A673 (cell line): ENCODE data around the gene CNNM4. TPM values are rescaled to one million over a fixed set of nuclear protein-coding genes. Genes with fewer than 3 reads are reported as not detected.
A peak's percentile ranks its signal among the peaks of the same experiment; 100 is the strongest.

Experiments used
- BruUV-seq: library from RNA; stranded (reverse); fragments of 400-500 nt; replicated peaks from 2 replicates; lab custom pipeline; 2021; lab: Mats Ljungman, UMichigan
- CTCF ChIA-PET: fragments of 300-600 bp; sonication (Branson Sonifier 250); formaldehyde crosslinking; loops from one replicate; lab custom pipeline; 2022; ENCODE audit warnings: antibody characterized with exemption; lab: Charles Lee
- POLR2A ChIA-PET: fragments of 300-600 bp; sonication (Branson Sonifier 250); formaldehyde crosslinking; loops from one replicate; lab custom pipeline; 2022; ENCODE audit warnings: antibody characterized with exemption; ENCODE audit not compliant: low non-redundant PET; lab: Charles Lee
- DNase-seq: peaks from one replicate; pipeline ENCODE4 v3.0.0-alpha.2; 2015; ENCODE audit warnings: low spot score
- H3K27ac ChIP-seq: fragments of 200-600 bp; sonication (generic); 2 replicates; pipeline ENCODE4 v1.5.1; 2016; ENCODE audit warnings: mixed run types, low read depth, mild to moderate bottlenecking, mixed read lengths, antibody characterized with exemption, low read length; ENCODE audit not compliant: poor library complexity, severe bottlenecking
- H3K27me3 ChIP-seq: fragments of 200-600 bp; sonication (generic); replicated peaks from 2 replicates; pipeline ENCODE4 v1.6.1; 2017; ENCODE audit warnings: mixed run types, low read depth, mild to moderate bottlenecking, mixed read lengths, antibody characterized with exemption, low read length; ENCODE audit not compliant: insufficient read depth, poor library complexity
- H3K36me3 ChIP-seq: fragments of 200-600 bp; sonication (generic); 2 replicates; pipeline ENCODE4 v1.6.1; 2016; ENCODE audit warnings: mixed run types, mild to moderate bottlenecking, mixed read lengths, antibody characterized with exemption, low read length; ENCODE audit not compliant: insufficient read depth, poor library complexity, severe bottlenecking
- H3K4me1 ChIP-seq: fragments of 200-600 bp; sonication (generic); 2 replicates; pipeline ENCODE4 v1.6.1; 2017; ENCODE audit warnings: mixed run types, mild to moderate bottlenecking, mixed read lengths, antibody characterized with exemption, low read length; ENCODE audit not compliant: insufficient read depth, poor library complexity, severe bottlenecking
- H3K4me3 ChIP-seq: fragments of 200-600 bp; sonication (generic); 2 replicates; pipeline ENCODE4 v1.5.1; 2016; ENCODE audit warnings: low read depth, mixed run types, mild to moderate bottlenecking, mixed read lengths, low read length; ENCODE audit not compliant: poor library complexity, severe bottlenecking
- H3K9me3 ChIP-seq: fragments of 200-600 bp; sonication (generic); 2 replicates; pipeline ENCODE4 v1.6.1; 2016; ENCODE audit warnings: mixed run types, low read depth, mild to moderate bottlenecking, mixed read lengths, antibody characterized with exemption, low read length; ENCODE audit not compliant: poor library complexity, severe bottlenecking
- EZH2 ChIP-seq: fragments of 200-600 bp; sonication (generic); IDR thresholded peaks from 2 replicates; pipeline ENCODE4 v1.6.1; 2017; ENCODE audit warnings: borderline replicate concordance, low read depth, mild to moderate bottlenecking, mixed read lengths, antibody characterized with exemption, low read length; ENCODE audit not compliant: poor library complexity, severe bottlenecking
- intact Hi-C: fragments of 100-400 bp; cut with micrococcal nuclease; formaldehyde crosslinking; loops from one replicate; pipeline ENCODE4 v1.10.0; 2022; ENCODE audit not compliant: unreplicated experiment
- total RNA-seq: library from RNA; stranded (reverse); gene quantifications from 2 replicates; pipeline ENCODE4 v1.2.3, GENCODE V29; 2021
- TF ChIP-seq, protein P1 (sequence below): fragments of 300-800, 200-600 bp; sonication (generic); conservative IDR thresholded peaks from 2 replicates; pipeline ENCODE4 v1.5.1; 2017; ENCODE audit warnings: low read depth, mild to moderate bottlenecking, antibody characterized with exemption, low read length, moderate library complexity, mixed read lengths

CNNM4 gene
- total RNA-seq, 1 experiment from 2014 or later, result 16.3 TPM

DNA sequence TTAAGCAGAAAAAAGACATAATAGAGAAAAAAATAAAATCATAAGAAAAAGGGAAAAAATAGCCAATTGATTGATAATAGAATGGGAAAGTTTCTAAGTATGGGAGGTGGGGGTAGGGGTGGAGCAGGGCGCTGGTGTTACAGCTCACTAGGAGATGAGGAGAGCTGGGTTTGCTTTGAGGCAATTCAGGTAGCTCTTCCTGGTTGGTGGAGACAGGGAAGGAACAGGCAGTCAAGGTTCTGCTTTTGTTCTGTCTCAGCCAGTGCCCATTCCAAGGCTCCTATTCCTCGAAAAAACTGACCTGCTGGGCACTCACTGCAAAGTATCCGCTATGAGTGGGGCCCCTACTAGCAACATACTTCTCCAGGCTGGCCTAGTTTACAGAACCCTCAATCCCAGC is 1.7 kb upstream of the CNNM4 start:
- intact Hi-C loops, result no loop called here
- TF ChIP-seq EZH2, result no peak
- TF ChIP-seq, protein P1, sequence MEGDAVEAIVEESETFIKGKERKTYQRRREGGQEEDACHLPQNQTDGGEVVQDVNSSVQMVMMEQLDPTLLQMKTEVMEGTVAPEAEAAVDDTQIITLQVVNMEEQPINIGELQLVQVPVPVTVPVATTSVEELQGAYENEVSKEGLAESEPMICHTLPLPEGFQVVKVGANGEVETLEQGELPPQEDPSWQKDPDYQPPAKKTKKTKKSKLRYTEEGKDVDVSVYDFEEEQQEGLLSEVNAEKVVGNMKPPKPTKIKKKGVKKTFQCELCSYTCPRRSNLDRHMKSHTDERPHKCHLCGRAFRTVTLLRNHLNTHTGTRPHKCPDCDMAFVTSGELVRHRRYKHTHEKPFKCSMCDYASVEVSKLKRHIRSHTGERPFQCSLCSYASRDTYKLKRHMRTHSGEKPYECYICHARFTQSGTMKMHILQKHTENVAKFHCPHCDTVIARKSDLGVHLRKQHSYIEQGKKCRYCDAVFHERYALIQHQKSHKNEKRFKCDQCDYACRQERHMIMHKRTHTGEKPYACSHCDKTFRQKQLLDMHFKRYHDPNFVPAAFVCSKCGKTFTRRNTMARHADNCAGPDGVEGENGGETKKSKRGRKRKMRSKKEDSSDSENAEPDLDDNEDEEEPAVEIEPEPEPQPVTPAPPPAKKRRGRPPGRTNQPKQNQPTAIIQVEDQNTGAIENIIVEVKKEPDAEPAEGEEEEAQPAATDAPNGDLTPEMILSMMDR, result no peak
- H3K27ac ChIP-seq, result no peak overlapping the region

GRCh38 chr2:96759548-96759947 is 1.2 kb upstream of the CNNM4 start:
- ChIA-PET CTCF (no interaction called here), POLR2A (no interaction called here)
- Histone ChIP-seq H3K27me3 (no peaks in the 10 kb centered on the region), H3K36me3 (no peaks in the 10 kb centered on the region), H3K4me1 (peaks cover 19% of the 10 kb centered on the region), H3K9me3 (no peaks in the 10 kb centered on the region), H3K27ac (no peak overlapping the region), H3K4me3 (no peak overlapping the region)
- no TSS peak for BruUV-seq
- TF ChIP-seq, protein P1, result no peak
- TF ChIP-seq EZH2, result no peak
- intact Hi-C loops, result no loop called here
- DNase-seq, result no peak

More for the DNA sequence above, 1.7 kb upstream of the CNNM4 start:
- no TSS peak for BruUV-seq
- no peak for DNase-seq
- Histone ChIP-seq H3K36me3 (no peaks in the 10 kb centered on the region), H3K4me1 (peaks cover 16% of the 10 kb centered on the region), H3K27me3 (no peaks in the 10 kb centered on the region), H3K9me3 (no peaks in the 10 kb centered on the region), H3K4me3 (no peak overlapping the region)
- CTCF ChIA-PET, result no interaction called here
- POLR2A ChIA-PET, result no interaction called here

- peaks cover 22% of the 10 kb centered on the region for H3K4me1 ChIP-seq
- no peaks in the 10 kb centered on the region for H3K36me3 ChIP-seq
- no peak for DNase-seq
- no peak for TF ChIP-seq EZH2
- TF ChIP-seq, protein P1, result peak; percentile 52
- no peak overlapping the region for H3K27ac ChIP-seq
- BruUV-seq, result no TSS peak
- POLR2A ChIA-PET, result interaction anchor here (0.6 kb wide), 2 partner anchors 56 to 146 kb away, joined by 3 to 4 read pairs; no protein-coding TSS in a partner anchor
- CTCF ChIA-PET, result interaction anchor here (0.6 kb wide), 1 partner anchor 240 kb away, joined by 5 read pairs; no protein-coding TSS in a partner anchor
- no peaks in the 10 kb centered on the region for H3K9me3 ChIP-seq
- intact Hi-C loops, result loop anchor here (2.0 to 10.0 kb wide), 3 partner anchors 20 to 156 kb away; partner anchors contain the start of genes KANSL3 and LMAN2L
- peak overlapping the region; percentile 58 for H3K4me3 ChIP-seq
- H3K27me3 ChIP-seq, result no peaks in the 10 kb centered on the region
Observed at GRCh38 chr2:96760986-96761832, 507 bp downstream of the CNNM4 start.
